DND-41 (cell line): ENCODE measurements around the gene CDR2.

Experiments used
- EZH2 ChIP-seq: IDR thresholded peaks from 3 replicates; pipeline ENCODE4 v1.6.1; 2012; ENCODE audit warnings: borderline replicate concordance, low read depth, mild to moderate bottlenecking, moderate library complexity, low read length, inconsistent platforms; ENCODE audit not compliant: severe bottlenecking
- TF ChIP-seq, protein P1 (sequence below): IDR thresholded peaks from 2 replicates; pipeline ENCODE4 v1.5.1; 2012; ENCODE audit warnings: borderline replicate concordance, low read length, moderate library complexity, mild to moderate bottlenecking; ENCODE audit not compliant: poor library complexity, severe bottlenecking; ENCODE audit errors: extremely low read depth

DNA sequence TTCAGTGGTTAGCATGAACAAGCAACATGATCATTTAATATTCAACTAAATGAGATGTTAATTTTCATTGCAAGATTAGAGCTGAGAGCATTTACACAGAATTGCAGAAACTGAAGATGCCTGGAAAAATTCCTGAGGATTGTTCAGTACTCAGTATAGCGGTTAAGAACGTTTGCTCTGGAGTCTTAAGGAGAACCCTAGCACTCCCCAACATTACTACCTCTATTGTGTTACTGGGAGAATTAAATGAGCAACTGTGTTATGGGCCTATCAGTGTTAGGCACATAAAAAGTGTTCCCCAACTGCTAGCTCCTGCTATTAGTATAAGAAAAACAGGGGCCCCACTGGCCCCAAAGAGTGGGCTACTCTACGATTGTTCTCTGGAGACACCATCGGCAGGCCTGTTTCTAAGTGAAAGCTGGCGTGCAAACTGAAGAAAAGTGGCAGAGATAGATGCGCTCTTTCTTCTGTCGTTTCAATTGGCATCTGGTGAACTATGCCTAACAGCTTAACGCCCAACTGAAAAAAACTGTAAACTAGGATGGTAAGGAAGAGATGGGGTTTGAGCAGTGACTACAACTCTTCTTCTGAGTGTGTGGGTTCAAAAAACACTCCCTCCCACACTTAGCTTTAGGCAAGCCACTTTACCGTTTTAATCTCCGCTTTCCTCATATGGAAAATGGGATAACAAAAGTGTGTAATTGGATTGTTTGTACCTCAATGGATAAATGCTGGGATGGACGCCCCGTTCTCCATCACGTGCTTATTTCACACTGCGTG is 1.3 kb downstream of the CDR2 start:
- TF ChIP-seq, protein P1, sequence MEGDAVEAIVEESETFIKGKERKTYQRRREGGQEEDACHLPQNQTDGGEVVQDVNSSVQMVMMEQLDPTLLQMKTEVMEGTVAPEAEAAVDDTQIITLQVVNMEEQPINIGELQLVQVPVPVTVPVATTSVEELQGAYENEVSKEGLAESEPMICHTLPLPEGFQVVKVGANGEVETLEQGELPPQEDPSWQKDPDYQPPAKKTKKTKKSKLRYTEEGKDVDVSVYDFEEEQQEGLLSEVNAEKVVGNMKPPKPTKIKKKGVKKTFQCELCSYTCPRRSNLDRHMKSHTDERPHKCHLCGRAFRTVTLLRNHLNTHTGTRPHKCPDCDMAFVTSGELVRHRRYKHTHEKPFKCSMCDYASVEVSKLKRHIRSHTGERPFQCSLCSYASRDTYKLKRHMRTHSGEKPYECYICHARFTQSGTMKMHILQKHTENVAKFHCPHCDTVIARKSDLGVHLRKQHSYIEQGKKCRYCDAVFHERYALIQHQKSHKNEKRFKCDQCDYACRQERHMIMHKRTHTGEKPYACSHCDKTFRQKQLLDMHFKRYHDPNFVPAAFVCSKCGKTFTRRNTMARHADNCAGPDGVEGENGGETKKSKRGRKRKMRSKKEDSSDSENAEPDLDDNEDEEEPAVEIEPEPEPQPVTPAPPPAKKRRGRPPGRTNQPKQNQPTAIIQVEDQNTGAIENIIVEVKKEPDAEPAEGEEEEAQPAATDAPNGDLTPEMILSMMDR: no peak
- no peak for TF ChIP-seq EZH2
